HFF-Myc (cell line): ENCODE results near the gene PTPRN2.
"Not testable (repeated sequence)": the region's sequence is repeated elsewhere in the genome, so short reads cannot be mapped to it uniquely, and the experiment has no call there.

Experiments used
- DNase-seq: peaks from one replicate; pipeline ENCODE4 v3.0.0-alpha.2; 2011; ENCODE audit warnings: low read depth; ENCODE audit errors: extremely low read depth
- H3K4me3 ChIP-seq: replicated peaks from 2 replicates; pipeline ENCODE4 v1.5.1; 2011; ENCODE audit warnings: low read depth, mild to moderate bottlenecking, control low read depth, low read length
- TF ChIP-seq, protein P1 (sequence below): IDR thresholded peaks from 2 replicates; pipeline ENCODE4 v1.5.1; 2012; ENCODE audit warnings: mild to moderate bottlenecking, low read depth, low read length, control low read depth; ENCODE audit errors: missing control alignments

Gene PTPRN2

DNA sequence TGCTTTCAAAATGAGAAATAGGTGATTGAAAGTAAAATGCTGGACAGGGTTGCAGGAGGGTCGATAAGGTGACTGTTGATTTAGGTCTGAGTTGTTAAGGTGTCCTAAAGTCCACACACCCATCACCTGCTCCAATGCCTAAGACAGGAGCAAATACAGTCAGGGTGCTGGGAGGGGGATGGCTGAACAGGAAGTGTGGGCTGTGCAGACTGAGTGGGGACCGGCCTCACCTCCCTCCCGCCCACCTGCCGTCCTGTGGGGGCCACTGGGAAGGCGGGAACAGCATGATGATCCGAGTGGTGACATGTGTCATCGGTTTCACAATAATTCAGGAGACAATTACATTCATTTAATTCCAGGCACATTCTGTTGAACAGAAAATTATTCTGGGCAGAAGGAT lies 990.1 kb downstream of the PTPRN2 start:
- DNase-seq: no peak
- TF ChIP-seq, protein P1, sequence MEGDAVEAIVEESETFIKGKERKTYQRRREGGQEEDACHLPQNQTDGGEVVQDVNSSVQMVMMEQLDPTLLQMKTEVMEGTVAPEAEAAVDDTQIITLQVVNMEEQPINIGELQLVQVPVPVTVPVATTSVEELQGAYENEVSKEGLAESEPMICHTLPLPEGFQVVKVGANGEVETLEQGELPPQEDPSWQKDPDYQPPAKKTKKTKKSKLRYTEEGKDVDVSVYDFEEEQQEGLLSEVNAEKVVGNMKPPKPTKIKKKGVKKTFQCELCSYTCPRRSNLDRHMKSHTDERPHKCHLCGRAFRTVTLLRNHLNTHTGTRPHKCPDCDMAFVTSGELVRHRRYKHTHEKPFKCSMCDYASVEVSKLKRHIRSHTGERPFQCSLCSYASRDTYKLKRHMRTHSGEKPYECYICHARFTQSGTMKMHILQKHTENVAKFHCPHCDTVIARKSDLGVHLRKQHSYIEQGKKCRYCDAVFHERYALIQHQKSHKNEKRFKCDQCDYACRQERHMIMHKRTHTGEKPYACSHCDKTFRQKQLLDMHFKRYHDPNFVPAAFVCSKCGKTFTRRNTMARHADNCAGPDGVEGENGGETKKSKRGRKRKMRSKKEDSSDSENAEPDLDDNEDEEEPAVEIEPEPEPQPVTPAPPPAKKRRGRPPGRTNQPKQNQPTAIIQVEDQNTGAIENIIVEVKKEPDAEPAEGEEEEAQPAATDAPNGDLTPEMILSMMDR: no peak
- H3K4me3 ChIP-seq: no peak overlapping the region

DNA sequence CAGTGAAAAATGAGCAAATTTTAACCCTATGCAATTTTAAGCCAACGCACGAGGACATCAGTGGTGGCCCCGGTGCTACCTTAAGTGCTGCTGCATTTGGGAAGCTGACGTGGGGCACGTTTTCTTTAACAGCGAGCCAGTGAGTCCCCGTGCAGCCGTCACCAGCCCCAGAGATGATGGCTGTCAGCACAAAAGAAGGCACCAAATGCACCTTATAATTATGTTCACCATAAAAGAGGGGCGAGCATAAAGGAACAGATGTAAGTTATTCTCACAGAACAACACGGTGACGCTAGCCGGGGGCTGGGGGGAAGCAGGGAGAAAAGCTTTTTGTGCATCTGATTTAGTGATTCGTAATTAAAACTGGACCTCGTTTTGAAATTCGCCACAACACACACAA lies 990.7 kb downstream of the PTPRN2 start:
- DNase-seq: no peak
- H3K4me3 ChIP-seq: no peak overlapping the region
- TF ChIP-seq, protein P1: no peak

DNA sequence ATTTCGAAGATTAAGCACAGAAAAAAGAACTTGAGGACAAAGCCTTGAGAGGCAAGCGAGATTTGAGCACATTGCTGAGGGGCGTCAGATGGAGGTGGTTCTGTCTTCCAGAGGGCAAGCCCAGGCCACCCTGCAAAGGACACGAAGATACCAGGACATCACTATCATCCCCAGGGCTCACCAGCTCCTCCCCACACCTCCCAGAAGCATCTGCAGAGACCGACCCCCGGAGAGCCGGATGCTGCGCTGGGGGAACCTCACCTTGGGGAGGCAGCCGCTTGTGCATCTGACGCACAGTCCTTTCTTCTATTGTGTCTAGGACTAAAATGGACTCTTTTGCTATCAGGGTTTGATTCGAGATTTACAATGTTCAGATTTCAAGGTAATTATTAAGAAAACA lies 991.2 kb downstream of the PTPRN2 start:
- H3K4me3 ChIP-seq: no peak overlapping the region
- TF ChIP-seq, protein P1: no peak
- no peak for DNase-seq

DNA sequence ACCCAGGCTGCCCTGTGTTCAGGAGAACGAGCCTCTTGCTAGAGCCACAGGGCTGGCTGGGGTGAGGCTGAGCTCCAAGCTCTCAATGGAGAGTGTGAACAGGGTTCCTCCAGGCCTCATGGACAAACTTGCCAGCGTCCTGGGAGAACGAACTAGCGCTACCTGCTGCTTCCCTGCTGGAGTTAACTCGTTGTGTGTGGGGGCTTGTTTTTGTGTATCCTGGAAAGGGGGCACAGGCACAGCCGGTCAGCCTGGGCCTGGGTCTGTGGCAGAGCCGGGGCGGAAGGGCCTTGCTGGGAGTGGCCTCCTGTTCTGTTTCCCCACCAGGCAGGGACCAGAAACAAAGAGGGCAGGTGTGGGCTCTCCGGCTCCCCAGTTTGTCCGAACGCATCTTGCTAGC lies 991.6 kb downstream of the PTPRN2 start:
- TF ChIP-seq, protein P1: no peak
- DNase-seq: no peak
- H3K4me3 ChIP-seq: no peak overlapping the region

DNA sequence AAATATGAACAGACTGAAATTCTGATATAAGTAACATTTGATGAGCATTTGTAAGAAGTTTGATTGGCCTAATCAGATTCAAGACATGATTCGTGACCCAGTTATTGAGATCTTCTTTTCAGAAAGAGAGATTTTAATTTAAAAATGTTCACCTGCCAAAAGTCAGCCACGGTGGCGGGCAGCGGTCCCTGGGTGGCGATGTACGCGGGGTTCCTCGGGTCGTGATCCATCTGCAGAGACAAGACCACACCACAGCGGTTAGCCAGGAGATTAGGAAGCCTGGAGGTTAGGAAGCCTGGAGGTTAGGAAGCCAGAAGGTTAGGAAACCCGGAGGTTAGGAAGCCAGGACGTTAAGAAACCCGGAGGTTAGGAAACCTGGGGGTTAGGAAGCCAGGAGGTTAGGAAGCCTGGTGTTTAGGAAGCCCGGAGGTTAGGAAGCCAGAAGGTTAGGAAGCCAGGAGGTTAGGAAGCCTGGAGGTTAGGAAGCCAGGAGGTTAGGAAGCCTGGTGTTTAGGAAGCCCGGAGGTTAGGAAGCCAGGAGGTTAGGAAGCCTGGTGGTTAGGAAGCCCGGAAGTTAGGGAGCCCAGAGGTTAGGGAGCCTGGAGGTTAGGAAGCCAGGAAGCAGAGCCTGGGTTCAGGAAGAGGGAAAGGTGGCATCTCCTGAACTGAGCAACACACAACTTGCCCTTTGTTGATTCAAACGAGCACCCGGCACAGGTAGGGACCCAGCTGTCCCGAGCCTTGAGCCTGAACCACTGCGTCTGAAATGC lies 992.4 kb downstream of the PTPRN2 start:
- no peak overlapping the region for H3K4me3 ChIP-seq
- TF ChIP-seq, protein P1: no peak
- DNase-seq: no peak

DNA sequence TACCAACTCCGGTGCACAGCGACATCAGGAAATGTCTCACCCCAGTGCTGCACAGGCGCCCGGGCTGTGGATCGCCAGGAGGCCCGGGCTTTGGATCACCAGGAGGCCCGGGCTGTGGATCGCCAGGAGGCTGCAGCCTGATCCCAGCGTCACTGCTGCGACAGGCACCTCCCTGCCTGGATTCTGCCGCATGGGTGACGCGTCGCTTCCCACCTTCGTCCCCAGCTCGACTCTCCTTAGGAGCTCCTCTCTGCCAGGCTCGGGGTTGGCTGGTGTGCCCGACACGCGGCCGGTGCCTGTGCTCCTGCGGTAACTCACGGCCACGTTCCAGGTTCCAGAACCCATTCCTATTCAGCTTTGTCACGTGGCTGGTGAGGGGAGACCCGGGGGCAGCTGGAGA lies 993.3 kb downstream of the PTPRN2 start:
- TF ChIP-seq, protein P1: no peak
- no peak for DNase-seq
- H3K4me3 ChIP-seq: no peak overlapping the region

DNA sequence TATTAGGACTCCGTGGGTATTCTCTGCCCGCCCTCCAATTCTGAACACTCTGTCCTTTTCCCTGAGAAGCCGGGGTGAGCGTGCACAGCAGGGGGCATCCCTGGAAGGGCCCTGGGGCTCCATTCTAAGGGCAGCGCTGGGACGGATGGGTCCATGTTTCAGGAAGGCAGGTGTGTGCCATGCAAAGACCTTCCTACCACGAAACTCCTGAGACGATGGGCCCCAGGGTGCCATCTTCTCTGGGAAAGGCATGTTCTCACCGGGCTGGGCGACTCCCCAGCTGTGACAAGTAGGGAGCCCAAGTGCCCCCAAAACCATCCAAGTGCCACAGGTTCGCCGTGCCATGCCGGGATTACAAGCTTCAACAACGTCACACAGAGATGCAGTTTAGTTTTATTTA lies 994.1 kb downstream of the PTPRN2 start:
- no peak for DNase-seq
- TF ChIP-seq, protein P1: no peak
- H3K4me3 ChIP-seq: no peak overlapping the region

DNA sequence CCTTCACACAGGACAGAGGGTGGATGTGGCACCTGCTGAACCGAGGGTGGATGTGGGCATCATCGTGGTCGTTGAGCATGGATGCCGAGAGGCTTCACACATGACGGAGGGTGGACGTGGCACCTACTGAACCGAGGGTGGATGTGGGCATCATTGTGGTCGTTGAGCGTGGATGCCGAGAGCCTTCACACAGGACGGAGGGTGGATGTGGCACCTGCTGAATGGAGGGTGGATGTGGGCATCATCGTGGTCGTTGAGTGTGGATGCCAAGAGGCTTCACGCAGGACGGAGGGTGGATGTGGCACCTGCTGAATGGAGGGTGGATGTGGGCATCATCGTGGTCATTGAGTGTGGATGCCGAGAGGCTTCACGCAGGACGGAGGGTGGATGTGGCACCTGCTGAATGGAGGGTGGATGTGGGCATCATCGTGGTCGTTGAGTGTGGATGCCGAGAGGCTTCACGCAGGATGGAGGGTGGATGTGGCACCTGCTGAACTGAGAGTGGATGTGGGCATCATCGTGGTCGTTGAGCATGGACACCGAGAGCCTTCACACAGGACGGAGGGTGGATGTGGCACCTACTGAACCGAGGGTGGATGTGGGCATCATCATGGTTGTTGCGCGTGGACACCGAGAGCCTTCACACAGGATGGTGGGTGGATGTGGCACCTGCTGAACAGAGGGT lies 994.8 kb downstream of the PTPRN2 start:
- not testable (repeated sequence) for DNase-seq, H3K4me3 ChIP-seq
